A673 (cell line): ENCODE data around the gene BLTP2.

Experiments
- CTCF ChIP-seq: fragments of 300-800, 200-600 bp; sonication (generic); conservative IDR thresholded peaks from 2 replicates; pipeline ENCODE4 v1.5.1; 2017; ENCODE audit warnings: low read depth, mild to moderate bottlenecking, antibody characterized with exemption, low read length, moderate library complexity, mixed read lengths
- EZH2 ChIP-seq: fragments of 200-600 bp; sonication (generic); IDR thresholded peaks from 2 replicates; pipeline ENCODE4 v1.6.1; 2017; ENCODE audit warnings: borderline replicate concordance, low read depth, mild to moderate bottlenecking, mixed read lengths, antibody characterized with exemption, low read length; ENCODE audit not compliant: poor library complexity, severe bottlenecking

- TF ChIP-seq CTCF, result no peak
- no peak for TF ChIP-seq EZH2
Observed at GRCh38 chr17:28610376-28610775, 34.6 kb downstream of the BLTP2 start.
